Esophagus squamous epithelium (tissue), 4 donors: ENCODE measurements around the gene SLC25A45.

Experiments
- POLR2A ChIP-seq, 4 donors: fragments of 450-650 bp; IDR thresholded peaks; one replicate each; pipeline ENCODE4 v1.6.1; 2017; ENCODE audit warnings: antibody characterized with exemption in 4 of 4, mild to moderate bottlenecking in 4 of 4, moderate library complexity in 3 of 4
- TF ChIP-seq, protein P1 (sequence below), 6 experiments: fragments of 450-650 bp in 4 of 6; fragments of 200-600 bp in 2 of 6; sonication (generic) in 2 of 6; IDR thresholded peaks; one replicate each; pipeline ENCODE4 v1.5.1; 2016 to 2019; ENCODE audit warnings: antibody characterized with exemption in 6 of 6, mild to moderate bottlenecking in 4 of 6, moderate library complexity in 4 of 6

- TF ChIP-seq, protein P1, sequence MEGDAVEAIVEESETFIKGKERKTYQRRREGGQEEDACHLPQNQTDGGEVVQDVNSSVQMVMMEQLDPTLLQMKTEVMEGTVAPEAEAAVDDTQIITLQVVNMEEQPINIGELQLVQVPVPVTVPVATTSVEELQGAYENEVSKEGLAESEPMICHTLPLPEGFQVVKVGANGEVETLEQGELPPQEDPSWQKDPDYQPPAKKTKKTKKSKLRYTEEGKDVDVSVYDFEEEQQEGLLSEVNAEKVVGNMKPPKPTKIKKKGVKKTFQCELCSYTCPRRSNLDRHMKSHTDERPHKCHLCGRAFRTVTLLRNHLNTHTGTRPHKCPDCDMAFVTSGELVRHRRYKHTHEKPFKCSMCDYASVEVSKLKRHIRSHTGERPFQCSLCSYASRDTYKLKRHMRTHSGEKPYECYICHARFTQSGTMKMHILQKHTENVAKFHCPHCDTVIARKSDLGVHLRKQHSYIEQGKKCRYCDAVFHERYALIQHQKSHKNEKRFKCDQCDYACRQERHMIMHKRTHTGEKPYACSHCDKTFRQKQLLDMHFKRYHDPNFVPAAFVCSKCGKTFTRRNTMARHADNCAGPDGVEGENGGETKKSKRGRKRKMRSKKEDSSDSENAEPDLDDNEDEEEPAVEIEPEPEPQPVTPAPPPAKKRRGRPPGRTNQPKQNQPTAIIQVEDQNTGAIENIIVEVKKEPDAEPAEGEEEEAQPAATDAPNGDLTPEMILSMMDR (IDR thresholded peaks at IDR 0.05), result no peak
- TF ChIP-seq POLR2A (IDR thresholded peaks at IDR 0.05), result no peak
These were observed 38.1 kb upstream of the SLC25A45 start for GRCh38 chr11:65420506-65420905.
